PC-3 (cell line): ENCODE data around the gene ITSN1. TPM values are rescaled to one million over a fixed set of nuclear protein-coding genes. Genes with fewer than 3 reads are reported as not detected.

Experiments used
- ATAC-seq: fragments of 200-7000 bp; cut with Tn5 transposase; 2 replicates; pipeline ENCODE4 v1.9.1; 2020; ENCODE audit warnings: mild to moderate bottlenecking, moderate library complexity
- BruUV-seq: library from RNA; stranded (reverse); fragments of 400-500 nt; replicated peaks from 2 replicates; lab custom pipeline; 2021; lab: Mats Ljungman, UMichigan
- CTCF ChIA-PET: fragments of 300-600 bp; sonication (Branson Sonifier 250); formaldehyde crosslinking; loops from one replicate; lab custom pipeline; 2022; ENCODE audit warnings: antibody characterized with exemption; lab: Charles Lee
- POLR2A ChIA-PET: fragments of 300-600 bp; sonication (Branson Sonifier 250); formaldehyde crosslinking; loops from one replicate; lab custom pipeline; 2022; ENCODE audit warnings: antibody characterized with exemption; ENCODE audit not compliant: unreplicated experiment; lab: Charles Lee
- DNase-seq: peaks from one replicate; pipeline ENCODE4 v3.0.0-alpha.2; 2015
- H2AFZ ChIP-seq: fragments of 300-600 bp; sonication (generic); 2 replicates; pipeline ENCODE4 v1.6.0; 2016; ENCODE audit warnings: antibody characterized with exemption, low read length
- H3F3A ChIP-seq: fragments of 300-600 bp; sonication (generic); one replicate; pipeline ENCODE4 v1.6.0; 2017; ENCODE audit warnings: antibody characterized with exemption, low read length, control low read depth, mild to moderate bottlenecking; ENCODE audit not compliant: unreplicated experiment
- H3K27ac ChIP-seq: fragments of 300-600 bp; sonication (generic); 2 replicates; pipeline ENCODE4 v1.5.1; 2016; ENCODE audit warnings: mild to moderate bottlenecking, low read length
- H3K27me3 ChIP-seq: fragments of 300-600 bp; sonication (generic); 2 replicates; pipeline ENCODE4 v1.6.1; 2016; ENCODE audit warnings: low read length, mixed read lengths
- H3K36me3 ChIP-seq: fragments of 300-600 bp; sonication (generic); 2 replicates; pipeline ENCODE4 v1.6.1; 2016; ENCODE audit warnings: low read depth, mixed run types, low read length, mixed read lengths
- H3K4me1 ChIP-seq: fragments of 300-600 bp; sonication (generic); 2 replicates; pipeline ENCODE4 v1.5.1; 2016; ENCODE audit warnings: low read length; ENCODE audit not compliant: insufficient read depth
- H3K4me2 ChIP-seq: fragments of 300-600 bp; sonication (generic); 2 replicates; pipeline ENCODE4 v1.6.0; 2016; ENCODE audit warnings: low read length
- H3K4me3 ChIP-seq: fragments of 300-600 bp; sonication (generic); 2 replicates; pipeline ENCODE4 v1.5.1; 2016; ENCODE audit warnings: mild to moderate bottlenecking, low read length, mixed read lengths
- H3K79me2 ChIP-seq: fragments of 300-600 bp; sonication (generic); 2 replicates; pipeline ENCODE4 v1.6.1; 2017; ENCODE audit warnings: low read length, mixed read lengths
- H3K9ac ChIP-seq: fragments of 300-600 bp; sonication (generic); 2 replicates; pipeline ENCODE4 v1.6.0; 2016; ENCODE audit warnings: mild to moderate bottlenecking, low read length
- H3K9me2 ChIP-seq: fragments of 300-600 bp; sonication (generic); replicated peaks from 2 replicates; pipeline ENCODE4 v1.6.1; 2016; ENCODE audit warnings: mixed run types, low read length, mixed read lengths
- H3K9me3 ChIP-seq: fragments of 300-600 bp; sonication (generic); 2 replicates; pipeline ENCODE4 v1.6.1; 2016; ENCODE audit warnings: low read length, mixed read lengths
- H4K20me1 ChIP-seq: fragments of 300-600 bp; sonication (generic); 2 replicates; pipeline ENCODE4 v1.6.1; 2016; ENCODE audit warnings: low read length, mixed read lengths
- EZH2 ChIP-seq: fragments of 300-600 bp; sonication (generic); IDR thresholded peaks from one replicate; pipeline ENCODE4 v1.6.1; 2017; ENCODE audit warnings: antibody characterized with exemption, mild to moderate bottlenecking, low read length; ENCODE audit not compliant: unreplicated experiment
- EZH2phosphoT487 ChIP-seq: fragments of 300-600 bp; sonication (generic); IDR thresholded peaks from 2 replicates; pipeline ENCODE4 v1.6.1; 2018; ENCODE audit warnings: mild to moderate bottlenecking, antibody characterized with exemption, low read length, borderline replicate concordance
- intact Hi-C: fragments of 100-400 bp; cut with micrococcal nuclease; formaldehyde crosslinking; loops from 2 replicates; pipeline ENCODE4 v1.9.0; 2023
- total RNA-seq: library from RNA; depleted of rRNA; stranded (reverse); fragments of >200 nt; gene quantifications from 2 replicates; pipeline ENCODE4 v1.2.3, GENCODE V29; 2014
- TF ChIP-seq, protein P1 (sequence below): fragments of 300-600 bp; sonication (generic); conservative IDR thresholded peaks from 2 replicates; pipeline ENCODE4 v1.5.1; 2017; ENCODE audit warnings: antibody characterized with exemption, low read depth, mild to moderate bottlenecking, low read length

The ITSN1 gene
- total RNA-seq, 1 experiment from 2014 or later = 45.6 TPM

- no peaks in the 10 kb centered on the region for H3K79me2 ChIP-seq
- H3K27me3 ChIP-seq = no peaks in the 10 kb centered on the region
- ATAC-seq (no peak), DNase-seq (no peak)
- no peaks in the 10 kb centered on the region for H3K9me3 ChIP-seq
- no peak overlapping the region for H2AFZ ChIP-seq
- ChIA-PET POLR2A (interaction anchor here (0.6 kb wide), 1 partner anchor 308 kb away, joined by 3 read pairs; no protein-coding TSS in a partner anchor), CTCF (no interaction called here)
- no peak overlapping the region for H3K4me2 ChIP-seq
- intact Hi-C loops = no loop called here
- no peaks in the 10 kb centered on the region for H3K36me3 ChIP-seq
- H3F3A ChIP-seq = no peaks in the 10 kb centered on the region
- no peak overlapping the region for H3K9ac ChIP-seq
- H4K20me1 ChIP-seq = no peaks in the 10 kb centered on the region
- BruUV-seq = no TSS peak
- H3K27ac ChIP-seq = no peak overlapping the region
- no peak for TF ChIP-seq EZH2phosphoT487
- peaks cover 7% of the 10 kb centered on the region; the same call in 1 of the 2 replicates for H3K4me1 ChIP-seq
- H3K4me3 ChIP-seq = no peak overlapping the region
- no peaks in the 10 kb centered on the region for H3K9me2 ChIP-seq
These were observed 111.6 kb downstream of the ITSN1 start for GRCh38 chr21:33753886-33754285.

DNA sequence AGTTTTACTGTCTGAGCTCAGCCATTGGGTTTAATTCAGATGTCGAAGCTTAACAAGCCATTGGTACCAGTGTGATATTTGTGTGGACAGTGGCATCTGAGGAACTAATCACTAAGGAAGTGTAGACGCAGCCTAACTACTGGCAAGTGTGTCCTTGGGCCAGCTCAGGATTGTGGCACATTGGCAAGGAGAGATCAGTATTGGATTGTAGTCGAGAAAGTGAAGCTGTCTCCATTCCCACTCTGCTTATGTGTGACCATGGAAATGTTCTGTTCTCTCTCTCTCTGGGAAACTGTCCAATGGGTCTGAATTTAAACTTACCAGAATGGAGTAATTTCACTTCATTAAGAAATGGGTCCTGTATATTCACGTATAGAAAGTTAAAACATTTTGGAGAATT, 112.2 kb downstream of the ITSN1 start:
- Histone ChIP-seq H3K9ac (no peak overlapping the region), H3K4me1 (peaks cover 7% of the 10 kb centered on the region; the same call in 1 of the 2 replicates), H3K79me2 (no peaks in the 10 kb centered on the region), H3K27ac (no peak overlapping the region), H3K9me3 (no peaks in the 10 kb centered on the region), H3K4me3 (no peak overlapping the region), H2AFZ (no peak overlapping the region), H3K27me3 (no peaks in the 10 kb centered on the region), H3K36me3 (no peaks in the 10 kb centered on the region), H3K4me2 (no peak overlapping the region), H4K20me1 (no peaks in the 10 kb centered on the region), H3K9me2 (no peaks in the 10 kb centered on the region), H3F3A (no peaks in the 10 kb centered on the region)
- no TSS peak for BruUV-seq
- ChIA-PET CTCF (no interaction called here), POLR2A (interaction anchor here (0.6 kb wide), 1 partner anchor 309 kb away, joined by 3 read pairs; no protein-coding TSS in a partner anchor)
- ATAC-seq (no peak), DNase-seq (no peak)
- intact Hi-C loops = no loop called here
- TF ChIP-seq EZH2 = no peak
- TF ChIP-seq EZH2phosphoT487 = no peak
- TF ChIP-seq, protein P1, sequence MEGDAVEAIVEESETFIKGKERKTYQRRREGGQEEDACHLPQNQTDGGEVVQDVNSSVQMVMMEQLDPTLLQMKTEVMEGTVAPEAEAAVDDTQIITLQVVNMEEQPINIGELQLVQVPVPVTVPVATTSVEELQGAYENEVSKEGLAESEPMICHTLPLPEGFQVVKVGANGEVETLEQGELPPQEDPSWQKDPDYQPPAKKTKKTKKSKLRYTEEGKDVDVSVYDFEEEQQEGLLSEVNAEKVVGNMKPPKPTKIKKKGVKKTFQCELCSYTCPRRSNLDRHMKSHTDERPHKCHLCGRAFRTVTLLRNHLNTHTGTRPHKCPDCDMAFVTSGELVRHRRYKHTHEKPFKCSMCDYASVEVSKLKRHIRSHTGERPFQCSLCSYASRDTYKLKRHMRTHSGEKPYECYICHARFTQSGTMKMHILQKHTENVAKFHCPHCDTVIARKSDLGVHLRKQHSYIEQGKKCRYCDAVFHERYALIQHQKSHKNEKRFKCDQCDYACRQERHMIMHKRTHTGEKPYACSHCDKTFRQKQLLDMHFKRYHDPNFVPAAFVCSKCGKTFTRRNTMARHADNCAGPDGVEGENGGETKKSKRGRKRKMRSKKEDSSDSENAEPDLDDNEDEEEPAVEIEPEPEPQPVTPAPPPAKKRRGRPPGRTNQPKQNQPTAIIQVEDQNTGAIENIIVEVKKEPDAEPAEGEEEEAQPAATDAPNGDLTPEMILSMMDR = no peak

DNA sequence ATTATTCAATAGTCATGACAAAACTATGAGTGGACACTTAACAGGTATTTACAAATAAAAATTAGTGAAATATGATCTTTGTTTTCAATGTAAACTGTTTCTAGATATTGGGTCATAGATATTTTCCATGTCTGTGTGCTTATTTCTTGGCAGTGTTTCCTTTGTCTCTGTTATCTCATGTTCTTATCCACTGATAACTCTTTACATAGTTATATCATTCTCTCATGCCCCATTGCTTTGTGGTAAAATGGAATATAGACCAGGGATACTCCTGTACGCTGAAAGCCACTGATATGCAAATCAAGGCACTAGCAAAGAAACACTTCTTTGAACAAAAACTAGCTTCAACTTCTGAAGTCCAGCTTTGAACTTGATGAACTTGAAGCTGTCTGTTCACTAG, 113.1 kb downstream of the ITSN1 start:
- ChIA-PET POLR2A (no interaction called here), CTCF (no interaction called here)
- no peaks in the 10 kb centered on the region for H3K79me2 ChIP-seq
- intact Hi-C loops = no loop called here
- H2AFZ ChIP-seq = no peak overlapping the region
- H3K4me2 ChIP-seq = no peak overlapping the region
- no peaks in the 10 kb centered on the region for H3K9me2 ChIP-seq
- no peaks in the 10 kb centered on the region for H3K36me3 ChIP-seq
- no peaks in the 10 kb centered on the region for H3K27me3 ChIP-seq
- no peak overlapping the region for H3K9ac ChIP-seq
- TF ChIP-seq EZH2phosphoT487 (no peak), EZH2 (no peak)
- TF ChIP-seq, protein P1 = no peak
- DNase-seq (no peak), ATAC-seq (no peak)
- BruUV-seq = no TSS peak
- no peaks in the 10 kb centered on the region for H3F3A ChIP-seq
- no peak overlapping the region for H3K4me3 ChIP-seq
- no peaks in the 10 kb centered on the region for H4K20me1 ChIP-seq
- no peaks in the 10 kb centered on the region for H3K9me3 ChIP-seq
- H3K4me1 ChIP-seq = peaks cover 8% of the 10 kb centered on the region; the same call in 1 of the 2 replicates
- no peak overlapping the region for H3K27ac ChIP-seq
